ENCODE results near the gene TOMM20L.
"Not testable (repeated sequence)": the region's sequence is repeated elsewhere in the genome, so short reads cannot be mapped to it uniquely, and the experiment has no call there.

The TOMM20L gene

DNA sequence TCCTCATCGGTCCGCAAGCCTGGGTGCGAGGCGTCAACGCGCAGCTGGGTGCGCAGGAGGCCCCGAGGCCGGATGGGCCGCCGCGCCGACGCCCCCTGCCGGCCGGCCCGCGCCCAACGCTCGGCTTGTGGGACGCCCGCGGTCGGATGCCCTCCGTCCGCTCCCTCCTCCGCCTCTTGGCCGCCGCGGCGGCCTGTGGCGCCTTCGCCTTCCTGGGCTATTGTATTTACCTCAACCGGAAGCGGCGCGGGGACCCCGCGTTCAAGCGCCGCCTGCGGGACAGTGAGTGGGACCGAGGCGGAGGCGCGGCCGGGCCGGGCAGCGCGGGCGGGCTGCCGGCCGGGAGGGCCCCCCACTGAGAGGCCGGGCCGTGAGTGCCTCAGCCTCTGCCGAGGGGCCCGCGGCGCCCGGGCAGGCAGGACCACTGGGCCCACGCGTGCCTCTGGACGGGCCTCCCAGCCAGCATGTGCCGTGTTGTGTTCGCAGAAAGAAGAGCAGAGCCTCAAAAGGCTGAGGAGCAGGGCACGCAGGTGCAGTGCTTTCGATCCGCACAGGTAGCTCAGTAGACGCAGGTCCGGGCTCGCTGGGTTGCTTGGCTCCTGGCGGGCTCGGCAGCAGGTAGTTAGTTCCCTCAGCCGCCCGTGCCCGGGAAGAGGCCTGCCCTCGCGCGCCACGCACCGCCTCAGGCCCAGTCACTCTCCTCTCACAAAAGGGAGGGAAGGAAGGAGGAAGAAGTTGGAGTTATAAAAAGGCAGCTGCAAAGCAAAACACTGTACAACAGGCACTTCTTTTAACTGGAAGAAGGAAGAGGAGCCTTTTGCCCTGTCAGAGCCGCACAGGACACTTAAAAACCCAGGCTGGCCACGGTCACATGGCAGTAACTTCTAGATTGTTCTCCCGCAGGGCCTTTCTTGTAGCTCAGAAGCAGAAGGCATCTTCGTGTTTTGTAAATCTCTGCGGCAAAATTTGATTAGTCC lies at the start of gene TOMM20L:
Gene TOMM20L, plus strand, starts transcription at position 119 of the 977 bp plus-strand sequence. Its CDS starts 28 bp downstream, at position 147.
- DNase-seq: peak; percentile 77

DNA sequence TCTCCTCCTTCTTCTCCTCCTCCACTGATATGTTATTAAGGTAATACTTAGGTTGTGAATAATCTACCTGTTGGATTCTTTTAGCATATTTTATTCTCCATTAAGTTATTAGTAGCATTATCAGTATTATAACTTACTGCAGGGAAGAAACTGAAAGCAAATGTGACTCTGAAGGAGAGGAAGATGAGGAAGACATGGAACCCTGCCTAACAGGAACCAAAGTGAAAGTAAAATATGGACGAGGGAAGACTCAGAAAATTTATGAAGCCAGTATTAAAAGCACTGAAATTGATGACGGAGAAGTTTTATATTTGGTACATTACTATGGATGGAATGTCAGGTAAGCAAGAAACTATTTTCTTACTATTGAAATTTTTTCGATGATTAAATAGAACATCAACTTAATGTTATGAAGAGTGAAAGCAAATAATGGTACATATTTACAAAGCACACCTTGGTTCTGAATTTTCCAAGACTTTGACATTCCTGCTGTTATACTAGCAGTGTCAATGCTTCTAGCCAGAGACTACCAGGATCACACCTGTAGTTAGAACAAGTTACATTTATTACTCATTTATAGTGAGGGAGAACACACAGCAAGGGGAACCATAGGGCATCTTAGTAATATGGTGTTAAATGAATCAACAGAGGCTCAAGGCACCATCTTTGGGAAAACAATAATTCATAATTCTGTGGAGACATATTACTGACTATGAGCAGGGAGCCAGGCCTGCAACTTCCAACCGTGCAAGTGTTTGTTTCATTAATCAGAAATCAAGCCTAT lies 42.0 kb upstream of the TOMM20L start:
- no peak for DNase-seq

DNA sequence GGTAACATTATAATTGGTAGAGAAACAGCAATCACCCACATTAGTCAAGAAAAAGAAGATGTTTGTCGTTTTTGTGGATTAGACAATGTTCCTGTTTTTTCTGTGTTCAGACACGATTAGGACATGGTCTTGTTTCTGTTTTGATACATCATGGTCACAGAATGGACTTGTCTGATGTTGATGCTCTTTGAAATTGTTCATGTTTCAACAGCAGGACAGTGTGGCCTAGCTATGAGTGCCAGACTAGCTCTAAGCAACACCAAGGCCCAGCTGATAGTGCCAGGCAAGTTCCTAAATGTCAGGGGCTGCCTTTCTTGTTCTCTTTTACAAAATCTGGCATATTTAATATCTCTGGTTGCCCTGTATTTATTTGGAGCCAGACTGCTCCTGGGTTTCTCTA lies 40.9 kb upstream of the TOMM20L start:
- no peak for DNase-seq

DNA sequence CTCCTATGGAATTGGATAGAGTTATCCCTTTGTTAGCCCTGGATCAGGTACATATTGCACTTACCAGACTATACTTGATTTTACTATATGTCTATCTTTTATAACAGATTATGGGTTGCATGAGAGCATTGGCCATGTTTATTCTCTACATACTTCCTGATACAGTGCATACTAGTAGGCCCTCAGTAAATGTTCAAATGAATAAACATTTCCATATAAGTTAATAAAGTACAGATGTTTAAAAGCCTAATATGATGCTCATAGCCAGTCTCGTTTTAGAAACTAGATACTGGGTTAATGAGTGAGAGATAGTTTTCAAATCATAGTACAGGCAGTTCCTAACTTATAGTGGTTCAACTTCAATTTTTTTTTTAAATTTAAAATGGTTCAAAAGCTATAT lies 39.5 kb upstream of the TOMM20L start:
- no peak for DNase-seq

DNA sequence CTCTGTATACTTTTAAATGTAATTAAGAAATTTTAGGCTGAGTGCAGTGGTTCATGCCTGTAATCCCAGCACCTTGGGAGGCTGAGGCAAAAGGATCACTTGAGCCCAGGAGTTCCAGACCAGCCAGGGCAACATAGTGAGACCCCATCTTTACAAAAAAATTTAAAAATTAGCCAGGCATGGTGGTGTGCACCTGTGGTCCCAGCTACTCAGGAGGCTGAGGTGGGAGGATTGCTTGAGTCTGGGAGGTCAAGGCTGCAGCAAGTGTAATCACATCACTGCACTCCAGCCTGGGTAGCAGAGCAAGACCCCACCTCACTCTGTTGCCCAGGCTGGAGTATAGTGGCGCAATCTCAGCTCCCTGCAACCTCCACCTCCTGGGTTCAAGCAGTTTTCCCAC lies 33.5 kb upstream of the TOMM20L start:
- DNase-seq: not testable (repeated sequence)

DNA sequence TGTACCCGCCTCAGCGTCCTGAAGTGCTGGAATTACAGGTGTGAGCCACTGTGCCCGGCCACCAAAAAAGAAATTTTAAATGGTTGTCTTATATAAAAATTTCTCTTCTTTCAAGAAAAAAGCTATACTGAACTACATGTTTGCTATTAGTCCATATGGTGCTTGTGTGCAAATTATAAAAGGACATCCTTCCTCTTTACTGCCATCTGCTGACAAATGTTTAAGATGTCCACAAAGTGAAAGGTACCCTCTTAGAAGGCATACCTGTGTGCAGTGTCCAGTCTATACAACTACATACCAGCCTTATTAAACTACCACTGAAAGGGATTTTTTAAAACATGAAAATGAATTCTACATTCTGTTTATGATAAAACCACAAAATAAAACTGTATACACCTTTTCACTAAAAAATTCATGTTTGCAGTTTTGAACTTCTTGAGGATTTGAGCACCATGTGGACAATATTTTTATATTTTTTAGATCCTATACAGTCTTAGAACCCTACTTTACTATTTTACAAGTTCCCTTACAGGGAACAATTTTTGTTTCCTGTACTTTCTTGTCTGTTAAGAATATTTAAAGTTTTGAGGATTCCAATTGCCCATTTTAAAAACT lies 32.8 kb upstream of the TOMM20L start:
- peak; percentile 39 for DNase-seq

DNA sequence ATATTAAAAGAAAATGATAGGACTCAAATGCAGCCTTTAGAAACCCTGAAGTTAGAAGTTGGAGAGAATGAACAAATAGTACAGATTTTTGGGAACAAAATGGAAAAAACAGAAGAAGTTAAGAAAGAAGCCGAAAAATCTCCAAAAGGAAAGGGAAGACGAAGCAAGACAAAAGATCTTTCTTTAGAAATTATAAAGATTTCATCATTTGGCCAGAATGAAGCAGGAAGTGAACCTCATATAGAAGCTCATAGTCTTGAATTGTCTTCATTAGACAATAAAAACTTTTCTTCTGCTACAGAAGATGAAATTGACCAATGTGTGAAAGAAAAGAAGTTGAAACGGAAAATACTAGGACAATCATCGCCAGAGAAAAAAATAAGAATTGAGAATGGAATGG lies 31.4 kb upstream of the TOMM20L start:
- no peak for DNase-seq

DNA sequence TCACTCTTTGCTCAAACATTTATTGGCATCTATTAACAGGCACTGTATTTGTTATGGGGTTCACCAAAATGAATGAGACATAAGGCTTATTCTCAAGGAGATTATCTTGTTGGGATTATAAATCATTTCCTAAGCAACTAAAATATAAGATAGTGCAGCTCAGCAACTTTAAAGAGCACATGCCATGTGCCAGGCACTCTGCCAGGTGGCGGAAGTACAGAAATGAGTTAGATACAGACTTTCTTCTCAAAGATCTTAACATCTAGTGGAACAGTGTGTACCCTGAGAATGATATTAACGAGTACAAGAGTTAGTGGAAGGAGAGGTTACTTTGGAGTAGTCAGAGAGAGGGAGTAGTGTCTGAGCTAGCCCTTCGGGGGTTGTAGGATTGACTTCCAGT lies 28.4 kb upstream of the TOMM20L start:
- no peak for DNase-seq

DNA sequence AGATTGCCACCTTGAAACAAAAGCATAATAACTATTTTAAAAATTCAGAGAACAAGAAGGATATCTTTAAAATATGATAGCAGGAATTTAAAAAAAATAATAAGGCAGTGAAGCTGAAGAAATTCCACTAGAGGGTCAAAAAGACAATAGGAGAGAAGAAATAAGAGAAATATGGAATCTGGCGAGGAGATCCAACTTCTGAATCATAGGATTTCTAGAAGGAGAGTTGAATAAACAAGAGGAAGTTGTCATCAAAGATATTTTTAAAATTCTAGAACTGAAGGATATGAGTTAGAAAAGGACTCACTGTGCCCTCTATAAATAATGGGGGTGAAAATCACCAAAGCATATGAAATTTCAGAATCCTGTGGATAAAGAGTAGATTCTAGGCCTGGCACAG lies 26.8 kb upstream of the TOMM20L start:
- no peak for DNase-seq

DNA sequence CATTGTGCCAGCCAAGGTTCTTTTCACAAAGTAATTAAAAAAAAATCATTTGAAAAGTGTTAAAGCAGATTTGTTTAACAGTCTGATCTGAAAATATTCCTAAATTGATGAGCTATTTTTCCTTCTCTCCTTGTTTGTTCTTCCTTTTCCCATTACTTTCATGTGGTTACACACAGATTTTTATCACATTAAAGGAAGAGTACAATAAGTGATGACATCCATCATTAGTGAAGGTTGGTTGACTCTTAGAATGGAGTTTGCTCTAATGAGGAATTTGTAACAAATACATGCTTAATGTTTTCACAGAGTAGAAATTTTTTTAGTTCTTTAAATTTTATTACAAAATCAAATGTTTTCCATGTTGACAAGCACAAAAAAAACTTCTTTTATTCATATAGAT lies 18.9 kb upstream of the TOMM20L start:
- DNase-seq: no peak

DNA sequence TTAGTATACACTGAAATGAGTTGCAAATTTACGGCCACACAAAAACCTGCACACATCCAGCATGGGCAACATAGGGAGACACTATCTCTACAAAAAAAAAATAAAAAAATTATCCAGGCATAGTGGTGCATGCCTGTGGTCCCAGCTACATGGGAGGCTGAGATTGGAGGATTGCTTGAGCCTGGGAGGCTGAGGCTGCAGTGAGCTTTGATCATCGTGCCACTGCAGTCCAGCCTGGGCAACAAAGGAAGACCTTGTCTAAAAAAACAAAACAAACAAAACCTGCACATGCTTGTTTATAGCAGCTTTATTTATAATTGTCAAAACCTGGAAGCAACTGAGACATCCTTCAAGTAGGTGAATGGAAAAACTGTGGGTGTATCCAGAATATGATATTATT lies 4.9 kb upstream of the TOMM20L start:
- no peak for DNase-seq

DNA sequence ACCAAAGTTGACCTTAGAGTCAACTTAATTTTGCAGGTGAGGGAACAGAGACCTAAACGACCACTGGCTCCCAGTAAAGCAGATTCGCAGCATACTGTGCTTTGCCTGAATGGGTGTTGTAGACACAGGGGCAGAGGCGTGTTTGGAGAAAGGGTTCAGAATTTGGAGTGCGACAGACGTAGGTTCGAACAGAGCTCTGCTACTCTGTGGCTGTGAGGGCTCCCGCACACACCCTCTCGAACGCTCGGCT lies 243 bp upstream of the TOMM20L start:
- DNase-seq: no peak

DNA sequence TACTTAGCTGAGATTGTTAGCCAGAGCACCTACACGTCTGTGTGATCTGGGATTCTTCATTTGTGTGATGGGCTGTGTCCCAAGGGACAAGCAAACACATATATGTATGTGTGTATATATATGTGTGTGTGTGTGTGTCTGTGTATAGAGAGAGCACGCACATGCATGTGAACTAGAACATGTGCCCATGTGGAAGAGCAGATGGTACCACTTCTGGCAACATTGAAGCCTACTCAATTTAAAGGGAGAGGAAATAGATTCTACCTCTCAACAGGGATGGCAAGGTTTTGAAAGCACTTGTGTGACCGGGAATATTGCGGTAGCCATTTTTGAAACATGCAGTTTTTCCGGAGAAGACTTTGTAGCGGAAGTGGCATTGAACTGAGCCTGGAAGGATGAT lies 1.4 kb downstream of the TOMM20L start:
- DNase-seq: no peak

DNA sequence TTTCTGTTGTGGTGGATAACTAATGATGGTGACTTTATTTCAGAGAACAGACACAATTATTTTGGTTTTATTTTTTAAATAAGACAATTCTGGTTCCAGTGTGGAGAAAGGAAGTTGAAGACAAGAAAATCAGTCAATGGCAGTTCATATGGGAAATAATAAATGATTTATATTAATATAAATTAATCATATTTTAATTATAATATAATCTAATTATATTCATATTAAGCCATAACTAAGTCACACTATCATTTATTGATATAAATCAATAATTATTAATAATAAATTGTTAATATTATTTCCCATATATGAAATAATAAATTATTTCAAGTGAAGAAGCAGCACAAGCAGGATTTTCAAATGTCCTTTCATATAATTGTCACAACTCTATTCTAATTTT lies 2.8 kb downstream of the TOMM20L start:
- no peak for DNase-seq

DNA sequence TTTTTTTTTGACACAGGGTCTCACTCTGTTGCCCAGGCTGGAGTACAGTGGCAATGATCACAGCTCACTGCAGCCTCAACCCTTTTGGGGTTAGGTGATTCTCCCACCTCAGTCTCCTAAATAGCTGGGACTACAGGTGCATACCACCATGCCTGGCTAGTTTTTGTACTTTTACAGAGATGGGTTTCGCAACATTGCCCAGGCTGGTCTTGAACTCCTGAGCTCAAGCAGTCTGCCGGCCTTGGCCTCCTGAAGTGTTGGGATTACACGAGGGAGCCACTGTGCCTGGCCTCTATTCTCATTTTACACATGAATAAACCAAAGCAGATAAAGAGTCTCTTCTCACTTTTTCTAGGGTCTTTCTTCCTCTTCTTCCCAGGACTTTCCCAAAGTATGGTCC lies 3.2 kb downstream of the TOMM20L start:
- DNase-seq: no peak

DNA sequence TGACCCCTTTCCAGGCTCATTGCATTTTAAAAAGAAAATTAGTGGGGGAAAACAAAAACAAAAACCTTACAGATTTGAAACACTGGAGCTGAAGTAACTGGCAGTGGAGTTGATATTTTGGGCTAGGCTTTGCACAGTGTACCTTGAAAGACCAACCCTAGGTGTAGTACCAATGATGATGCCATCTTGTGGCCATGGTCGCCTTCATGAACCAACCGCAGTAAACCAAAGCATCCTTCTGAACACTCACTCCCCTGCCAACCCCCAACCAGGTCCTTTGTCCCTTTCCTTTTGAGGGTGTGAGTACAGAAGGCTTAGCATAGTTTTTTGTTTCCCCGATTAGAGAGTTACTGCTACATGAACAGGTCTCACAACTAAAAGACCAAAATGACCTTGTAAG lies 5.9 kb downstream of the TOMM20L start:
- no peak for DNase-seq

DNA sequence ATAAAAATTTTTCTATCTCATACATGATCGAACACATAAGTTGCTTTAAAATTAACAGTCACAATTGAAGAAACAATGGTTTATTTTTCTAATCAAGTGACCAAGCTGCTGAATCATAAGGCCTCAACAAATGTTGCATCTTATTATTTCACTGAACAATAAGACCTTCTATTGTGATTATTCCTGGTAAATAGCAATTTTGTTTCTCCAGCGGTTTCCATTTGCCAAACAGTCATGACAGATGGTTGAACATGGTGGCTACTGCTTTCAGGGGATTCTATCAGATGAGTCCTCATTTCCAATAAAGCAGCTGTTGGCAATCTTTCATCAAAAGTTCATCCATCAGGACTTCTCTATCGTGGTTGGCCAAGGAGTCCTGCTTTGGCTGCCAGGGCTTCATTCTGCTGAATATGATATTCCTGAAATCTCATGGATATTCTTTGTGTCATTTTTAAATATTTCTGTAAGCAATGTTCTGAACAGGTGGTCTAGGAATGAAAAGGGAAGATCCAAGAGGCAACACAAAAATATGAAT lies 13.0 kb downstream of the TOMM20L start:
- DNase-seq: no peak

DNA sequence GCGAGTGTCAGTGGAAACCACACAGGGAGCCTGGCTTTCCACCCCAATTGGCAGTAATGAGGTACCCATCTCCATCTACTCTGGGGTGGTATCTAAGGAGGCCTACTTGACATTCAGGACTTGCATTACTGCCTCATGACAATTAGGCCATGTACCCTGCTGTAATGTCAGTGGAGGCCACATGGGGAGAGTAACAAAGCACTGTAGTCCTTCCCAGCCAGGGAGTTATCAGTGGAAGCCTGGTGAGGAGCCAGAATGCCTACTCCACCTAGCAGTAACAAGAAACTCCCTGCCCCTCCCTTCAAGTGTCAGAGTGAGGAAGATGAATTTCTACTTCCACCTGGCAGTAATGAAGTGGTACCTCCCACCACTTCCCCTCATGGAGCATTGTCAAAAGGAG lies 19.1 kb downstream of the TOMM20L start:
- no peak for DNase-seq

DNA sequence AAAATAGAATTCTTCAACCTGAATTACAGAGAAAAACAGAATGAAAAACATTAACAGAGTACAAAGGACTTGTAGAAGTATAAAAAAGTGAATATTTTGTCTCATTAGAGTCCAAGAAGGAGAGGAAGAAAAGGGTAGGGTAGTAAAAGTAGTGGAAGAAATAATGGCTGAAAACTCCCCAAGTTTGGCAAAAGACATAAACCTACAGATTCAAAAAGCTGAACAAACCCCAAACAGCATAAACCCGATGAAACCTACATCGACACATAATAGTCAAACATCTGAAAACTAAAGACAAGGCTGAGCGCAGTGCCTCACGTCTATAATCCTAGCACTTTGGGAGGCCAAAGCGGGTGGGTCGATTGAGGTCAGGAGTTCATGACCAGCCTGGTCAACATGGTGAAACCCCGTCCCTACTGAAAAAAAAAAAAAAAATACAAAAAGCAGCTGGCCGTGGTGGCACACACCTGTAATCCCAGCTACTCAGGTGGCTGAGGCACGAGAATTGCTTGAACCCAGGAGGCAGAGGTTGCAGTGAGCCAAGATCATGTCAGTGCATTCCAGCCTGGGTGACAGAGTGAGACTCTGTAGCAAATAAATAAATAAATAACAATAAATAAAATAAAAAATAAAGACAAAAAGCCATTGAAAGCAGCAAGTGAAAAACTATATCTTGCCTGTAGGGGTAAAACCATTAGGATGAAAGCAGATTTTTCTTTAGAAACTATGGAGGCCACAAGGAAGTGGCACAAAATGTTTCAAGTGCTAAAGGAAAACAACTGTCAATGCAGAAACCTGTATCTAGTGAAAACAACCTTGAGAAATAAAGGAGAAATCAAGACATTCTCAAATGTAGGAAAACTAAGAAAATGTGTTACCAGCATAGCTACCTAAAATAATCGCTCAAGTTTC lies 20.2 kb downstream of the TOMM20L start:
- DNase-seq: no peak

DNA sequence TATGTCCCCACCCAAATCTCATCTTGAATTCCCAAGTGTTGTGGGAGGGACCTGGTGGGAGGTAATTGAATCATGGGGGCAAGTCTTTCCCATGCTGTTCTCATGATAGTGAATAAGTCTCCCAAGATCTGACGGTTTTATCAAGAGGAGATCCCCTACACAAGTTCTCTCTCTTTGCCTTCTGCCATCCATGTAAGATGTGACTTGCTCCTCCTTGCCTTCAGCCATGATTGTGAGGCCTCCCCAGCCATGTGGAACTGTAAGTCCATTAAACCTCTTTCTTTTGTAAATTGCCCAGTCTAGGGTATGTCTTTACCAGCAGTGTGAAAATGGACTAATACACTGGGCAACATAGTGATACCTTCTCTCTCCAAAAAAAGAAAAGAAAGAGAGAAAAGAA lies 21.2 kb downstream of the TOMM20L start:
- not testable (repeated sequence) for DNase-seq

DNA sequence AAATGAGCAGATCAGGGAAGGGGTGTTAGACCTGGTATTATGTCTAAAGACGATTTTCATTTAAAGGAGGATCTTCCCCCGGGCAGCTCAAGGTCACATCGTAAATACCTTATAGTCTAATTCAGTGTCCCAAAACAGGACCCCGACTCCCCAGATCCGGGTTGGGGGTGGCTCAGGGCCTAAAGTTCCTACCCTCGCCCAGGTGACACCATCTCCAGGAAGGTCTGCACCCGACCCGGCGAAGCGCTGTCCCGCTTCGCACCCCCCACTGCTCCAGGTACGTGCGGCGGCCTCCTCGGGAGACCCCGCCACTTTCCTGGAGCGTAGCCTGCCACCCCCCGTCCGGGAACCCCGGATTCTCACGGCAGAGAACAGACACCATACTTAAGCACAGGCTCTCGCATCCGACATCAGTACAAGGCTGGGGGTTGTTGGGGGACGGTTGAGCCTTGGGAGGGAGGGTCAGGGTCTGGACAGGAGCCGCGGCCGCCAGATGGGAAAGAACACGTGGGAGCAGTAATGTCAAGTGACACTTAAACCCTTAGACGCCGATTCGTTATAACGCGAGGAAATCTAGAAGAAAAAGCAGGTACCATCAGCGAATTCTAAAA lies 31.0 kb downstream of the TOMM20L start:
- DNase-seq: peak; percentile 95

Data from DMS79 treated with DMSO at 0.1 percent for 48 hours (cell line).